Stomach (tissue), 4 donors: ENCODE data around the gene SRSF1.

Experiments
- CTCF ChIP-seq, 7 experiments: fragments of 450-650 bp in 4 of 7; fragments of 200-600 bp in 3 of 7; sonication (generic) in 3 of 7; IDR thresholded peaks; one replicate each; pipeline ENCODE4 v1.5.1; 2016 to 2019; ENCODE audit warnings: antibody characterized with exemption in 7 of 7, control low read depth in 2 of 7, mild to moderate bottlenecking in 1 of 7
- EP300 ChIP-seq: sonication (generic); formaldehyde crosslinking; IDR thresholded peaks from one replicate; pipeline ENCODE4 v1.6.1; 2017; ENCODE audit warnings: antibody characterized with exemption
- POLR2A ChIP-seq, 4 donors: fragments of 450-650 bp; IDR thresholded peaks; one replicate each; pipeline ENCODE4 v1.6.1; 2016; ENCODE audit warnings: antibody characterized with exemption in 4 of 4, control low read depth in 2 of 4, mild to moderate bottlenecking in 1 of 4, moderate library complexity in 1 of 4
- POLR2AphosphoS5 ChIP-seq, 3 donors: sonication (generic); formaldehyde crosslinking; IDR thresholded peaks; one replicate each; pipeline ENCODE4 v1.6.1; 2016; ENCODE audit warnings: antibody characterized with exemption in 3 of 3

- TF ChIP-seq EP300 (no peak), POLR2A (IDR thresholded peaks at IDR 0.05) (no peak), CTCF (IDR thresholded peaks at IDR 0.05) (no peak), POLR2AphosphoS5 (IDR thresholded peaks at IDR 0.05) (peak; percentile 58 to 81 (median 61))
Observed at GRCh38 chr17:57986841-57987580, 20.0 kb downstream of the SRSF1 start.
